ENCODE results near the gene SREK1.

The SREK1 gene

DNA sequence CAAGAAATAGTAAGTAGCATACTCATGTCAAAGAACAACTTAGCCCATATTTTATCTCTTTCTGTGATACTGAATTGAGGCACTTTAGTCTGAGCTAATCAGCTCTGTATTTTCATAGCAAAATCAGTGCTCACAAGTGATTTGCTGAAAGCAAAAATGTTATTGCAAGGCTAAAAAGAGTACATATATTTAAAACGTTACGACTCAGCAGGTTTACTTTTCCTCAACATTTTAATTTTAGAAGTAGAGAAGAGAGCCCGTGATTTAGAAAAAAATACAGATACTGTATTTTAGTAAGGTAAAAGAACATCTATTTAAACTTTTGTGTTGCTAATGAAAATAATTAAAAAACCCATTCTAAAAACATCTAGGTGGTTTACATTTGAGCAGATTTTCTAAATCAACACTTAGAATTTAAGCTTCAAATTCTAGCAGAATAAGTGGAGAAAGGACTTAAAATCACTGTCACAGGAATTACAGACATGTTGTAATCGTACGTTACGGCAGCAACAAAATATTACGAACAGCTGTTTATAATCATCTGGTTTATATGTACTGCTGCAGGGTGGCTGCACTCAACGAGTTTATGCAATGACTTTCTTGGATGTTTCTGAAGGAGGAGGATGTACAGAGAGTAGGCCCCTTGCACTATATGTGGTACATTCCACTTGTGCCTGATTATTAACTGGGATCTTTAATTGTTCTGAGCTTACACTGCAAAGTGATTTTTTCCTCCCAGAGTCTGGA lies 20.1 kb downstream of the SREK1 start:
- DNase-seq (ENCODE audit: low read depth) = no peak

DNA sequence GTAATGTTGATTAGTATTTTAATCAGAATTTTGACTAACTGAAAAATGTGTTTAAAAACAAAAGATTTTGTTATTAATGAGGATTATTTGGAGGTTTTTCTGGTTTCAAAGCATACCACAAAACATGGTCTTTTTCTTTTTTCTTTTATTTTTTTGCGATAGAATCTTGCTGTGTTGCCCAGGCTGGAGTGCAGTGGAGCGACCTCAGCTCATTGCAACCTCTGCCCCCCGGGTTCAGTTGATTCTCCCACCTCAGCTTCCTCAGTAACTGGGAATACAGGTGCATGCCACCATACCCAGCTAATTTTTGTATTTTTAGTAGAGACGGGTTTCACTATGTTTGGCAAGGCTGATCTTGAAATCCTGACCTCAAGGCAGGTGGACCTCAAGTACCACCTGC lies 24.1 kb downstream of the SREK1 start:
- no peak for DNase-seq (ENCODE audit: low read depth)

GRCh38 chr5:66169534-66169933 lies 25.4 kb downstream of the SREK1 start:
- DNase-seq (ENCODE audit: low read depth) = no peak

DNA sequence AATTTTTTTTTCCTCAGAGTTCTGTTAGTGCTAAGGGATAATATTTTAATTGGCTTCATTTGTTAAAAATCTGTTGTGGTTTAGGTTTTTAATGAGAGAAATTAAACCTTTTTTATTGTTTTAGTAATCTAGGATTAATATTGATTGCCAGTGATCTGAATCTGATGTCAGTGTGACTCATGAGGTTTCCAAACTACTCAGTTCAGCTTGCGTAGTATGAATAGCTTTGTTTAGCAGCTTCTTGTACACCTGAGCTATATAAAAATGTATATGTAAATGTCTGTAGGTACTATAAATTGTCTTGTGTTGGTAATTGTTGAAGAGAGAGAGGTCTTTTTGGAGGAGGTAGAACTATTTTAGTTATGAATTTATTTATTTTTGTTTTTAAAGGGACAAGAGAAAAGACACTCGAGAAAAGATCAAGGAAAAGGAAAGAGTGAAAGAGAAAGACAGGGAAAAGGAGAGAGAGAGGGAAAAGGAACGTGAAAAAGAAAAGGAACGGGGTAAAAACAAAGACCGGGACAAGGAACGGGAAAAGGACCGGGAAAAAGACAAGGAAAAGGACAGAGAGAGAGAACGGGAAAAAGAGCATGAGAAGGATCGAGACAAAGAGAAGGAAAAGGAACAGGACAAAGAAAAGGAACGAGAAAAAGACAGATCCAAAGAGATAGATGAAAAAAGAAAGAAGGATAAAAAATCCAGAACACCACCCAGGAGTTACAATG lies 26.3 kb downstream of the SREK1 start:
- no peak for DNase-seq (ENCODE audit: low read depth)

DNA sequence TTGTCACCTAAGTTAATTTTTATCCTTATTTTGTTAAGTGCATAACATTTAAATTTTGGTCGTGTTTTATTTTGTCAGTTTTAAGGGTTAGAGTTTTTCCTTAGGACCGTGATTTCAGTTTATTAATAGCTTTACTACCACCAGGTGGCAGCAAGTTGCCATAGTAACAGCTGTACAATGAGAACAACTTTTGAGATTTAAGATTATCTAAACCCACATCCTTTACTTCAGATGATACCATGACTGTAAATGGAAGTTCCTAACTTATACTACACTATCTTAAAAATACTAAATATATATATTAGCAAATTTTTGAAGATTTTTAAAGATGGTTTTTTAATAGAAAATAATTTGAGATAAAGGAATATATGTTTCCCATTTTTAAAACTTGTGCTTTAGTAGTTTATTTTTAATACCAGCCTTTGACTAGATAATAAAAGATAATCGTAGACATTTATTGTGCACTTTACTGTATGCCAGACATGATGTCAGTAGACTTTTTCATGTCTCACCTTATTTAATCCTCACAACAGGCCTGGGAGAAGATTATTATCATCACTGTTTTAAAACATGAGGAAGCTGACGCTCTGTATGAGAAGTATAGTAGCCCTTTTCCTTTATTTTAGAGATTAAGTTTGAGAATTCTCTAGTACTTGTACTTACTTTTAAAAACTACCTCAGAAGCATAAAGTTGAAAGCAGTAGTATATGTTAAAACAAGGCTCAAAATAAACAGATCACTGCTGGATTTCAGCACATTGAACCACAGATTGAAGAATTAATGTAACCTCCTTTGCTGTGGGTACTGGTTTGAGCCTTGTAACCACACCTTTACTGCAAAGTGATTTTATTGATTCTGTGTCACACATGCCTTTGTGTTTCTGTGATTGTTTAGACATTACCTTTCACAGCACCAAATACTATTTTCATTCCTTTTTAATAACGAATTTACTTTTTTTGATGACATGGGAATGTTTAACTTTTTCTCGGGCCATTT lies 27.5 kb downstream of the SREK1 start:
- peak; percentile 2 for DNase-seq (ENCODE audit: low read depth)

- DNase-seq (ENCODE audit: low read depth) = no peak
These were observed 30.2 kb downstream of the SREK1 start for GRCh38 chr5:66174338-66174737.

- DNase-seq (ENCODE audit: low read depth) = no peak
These were observed 34.7 kb downstream of the SREK1 start for GRCh38 chr5:66178799-66179198.

DNA sequence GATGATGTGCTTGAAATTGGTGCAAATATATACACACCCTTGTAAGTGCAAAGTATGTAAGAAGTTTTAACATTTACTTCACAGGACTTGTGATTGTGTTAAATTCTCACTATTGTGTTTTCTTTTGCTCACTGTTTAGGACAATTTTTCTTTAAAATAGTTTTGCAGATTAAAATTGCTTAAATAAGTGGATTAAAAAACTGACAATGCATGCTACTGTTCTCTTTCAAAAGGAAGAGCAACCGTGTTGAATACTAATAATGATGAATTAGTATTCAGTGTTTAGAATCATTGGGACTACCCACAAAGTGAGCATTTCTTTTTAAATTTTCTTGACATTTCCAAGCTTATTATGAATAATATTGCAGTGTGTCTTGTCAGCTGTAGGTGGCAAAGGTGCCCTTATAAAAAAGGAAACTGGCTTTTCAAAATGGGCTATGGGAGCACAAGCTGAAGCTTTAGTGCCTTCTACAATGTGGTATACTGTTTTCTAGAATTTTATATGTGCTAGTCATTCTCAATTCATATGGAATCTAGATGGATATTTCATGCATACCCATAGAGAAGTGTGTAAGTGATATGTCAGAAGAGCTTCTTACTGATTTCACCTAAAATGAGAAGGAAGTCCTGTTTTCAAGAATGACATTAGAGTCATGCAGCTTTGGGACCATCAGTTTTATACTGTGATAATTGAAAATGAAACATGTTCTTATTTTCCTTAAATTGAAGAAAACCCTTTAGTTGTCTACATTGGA lies 35.4 kb downstream of the SREK1 start:
- no peak for DNase-seq (ENCODE audit: low read depth)

- DNase-seq (ENCODE audit: low read depth) = no peak
These were observed 36.4 kb downstream of the SREK1 start for GRCh38 chr5:66180282-66181155.

DNA sequence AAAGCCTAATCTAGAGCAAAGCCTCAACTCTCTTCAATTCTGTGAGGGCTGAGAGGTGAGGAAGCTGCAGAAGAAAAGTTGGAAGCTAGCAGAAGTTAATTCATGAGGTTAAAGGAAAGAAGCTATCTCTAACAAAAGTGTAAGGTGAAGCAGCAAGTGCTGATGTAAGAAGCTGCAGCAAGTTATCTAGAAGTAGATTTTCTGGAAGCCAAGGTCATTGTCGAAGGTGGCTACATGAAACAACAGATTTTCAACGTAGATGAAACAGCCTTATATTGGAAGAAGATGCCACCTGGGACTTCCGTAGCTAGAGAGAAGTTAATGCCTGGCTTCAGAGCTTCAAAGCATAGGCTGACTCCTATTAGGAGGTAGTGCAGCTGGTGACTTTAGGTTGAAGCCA lies 42.0 kb downstream of the SREK1 start:
- DNase-seq (ENCODE audit: low read depth) = no peak

- DNase-seq (ENCODE audit: low read depth) = no peak
These were observed 49.3 kb downstream of the SREK1 start for GRCh38 chr5:66193419-66193818.

- no peak for DNase-seq (ENCODE audit: low read depth)
These were observed 53.8 kb downstream of the SREK1 start for GRCh38 chr5:66197764-66198405.

DNA sequence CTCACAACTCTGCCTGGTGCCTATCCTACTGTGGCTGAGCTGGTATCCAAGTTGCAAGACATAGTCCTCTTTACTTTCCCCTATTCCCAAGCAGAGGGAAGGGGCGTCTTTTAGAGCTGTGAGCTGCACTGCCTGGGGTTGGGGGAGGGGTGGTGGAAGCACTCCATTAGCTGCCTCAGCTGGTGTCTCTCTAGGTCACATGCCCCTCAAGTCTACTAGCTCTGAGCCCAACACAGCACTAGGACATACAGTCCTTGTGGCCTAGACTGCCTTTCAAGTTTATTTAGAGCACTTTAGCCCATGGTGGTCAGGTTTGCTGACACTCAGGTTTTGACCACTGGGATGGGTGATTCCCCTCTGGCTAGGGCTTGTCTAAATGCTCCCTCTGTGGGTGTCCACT lies 54.7 kb downstream of the SREK1 start:
- no peak for DNase-seq (ENCODE audit: low read depth)

DNA sequence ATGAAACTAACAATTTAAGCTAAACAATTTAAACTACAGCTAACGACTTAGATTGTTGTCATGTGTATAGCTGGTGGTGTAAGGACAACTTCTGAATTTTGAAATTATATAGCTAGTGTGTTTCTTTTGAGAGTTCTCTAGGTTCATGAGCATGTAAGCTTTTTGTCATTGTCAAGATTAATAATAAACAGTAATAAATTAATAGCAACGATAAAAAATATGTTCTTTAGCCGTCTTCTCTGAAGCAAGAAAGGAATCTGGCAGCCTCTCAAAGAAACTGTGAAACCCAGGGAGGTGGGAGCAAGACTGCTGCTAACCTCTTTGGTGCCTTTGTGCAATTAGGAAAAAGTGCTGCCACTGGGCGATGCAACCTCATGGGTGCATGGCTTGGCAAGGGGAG lies 59.4 kb downstream of the SREK1 start:
- DNase-seq (ENCODE audit: low read depth) = no peak

DNA sequence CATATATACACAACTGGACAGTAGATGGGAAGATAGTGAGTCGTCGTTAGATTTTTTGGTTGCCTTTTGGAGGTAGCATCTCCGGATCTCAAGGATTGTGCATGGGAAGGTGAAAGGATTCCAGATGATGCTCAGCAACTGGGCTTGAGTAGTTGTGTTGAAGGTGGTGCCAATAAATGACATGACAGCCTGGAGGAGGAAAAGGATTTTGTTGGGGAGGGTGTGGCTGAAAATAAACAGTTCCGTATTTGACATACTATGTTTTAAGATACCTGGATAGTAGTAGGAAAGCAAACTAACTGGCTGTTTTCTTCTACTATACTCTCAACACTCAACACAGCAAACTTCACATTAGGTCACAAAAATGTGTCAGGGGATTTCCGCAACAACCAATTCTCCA lies 62.4 kb downstream of the SREK1 start:
- DNase-seq (ENCODE audit: low read depth) = no peak

GRCh38 chr5:66207800-66208561 lies 63.9 kb downstream of the SREK1 start:
- DNase-seq (ENCODE audit: low read depth) = no peak

- no peak for DNase-seq (ENCODE audit: low read depth)
These were observed 65.2 kb downstream of the SREK1 start for GRCh38 chr5:66209350-66209749.

DNA sequence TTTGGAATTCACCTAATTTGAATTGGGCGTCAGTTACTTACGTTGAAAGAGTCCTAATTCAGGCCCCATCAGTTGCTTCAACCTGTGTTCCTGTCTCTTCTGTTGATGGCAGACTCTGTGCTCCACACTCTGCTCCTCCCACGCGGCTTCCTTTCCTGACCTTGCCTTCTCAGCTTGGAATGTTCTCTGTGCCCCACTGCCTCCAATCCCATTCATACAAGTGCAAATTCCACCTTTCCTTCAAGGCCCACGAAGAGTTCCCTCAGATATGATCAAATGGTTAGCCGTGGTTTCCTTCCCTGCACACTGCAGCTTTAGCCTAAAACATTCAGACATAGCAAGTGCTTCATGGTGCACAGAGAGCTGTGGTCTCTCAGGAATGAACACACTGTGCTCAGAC lies 65.7 kb downstream of the SREK1 start:
- no peak for DNase-seq (ENCODE audit: low read depth)

GRCh38 chr5:66213533-66213932 lies 69.4 kb downstream of the SREK1 start:
- DNase-seq (ENCODE audit: low read depth) = no peak

Data from HS-27A (cell line).